Loucy (cell line): ENCODE measurements around the gene DZANK1.

Experiments
- CTCF ChIP-seq: fragments of 200-600 bp; sonication (generic); conservative IDR thresholded peaks from 2 replicates; pipeline ENCODE4 v1.5.1; 2014; ENCODE audit warnings: mild to moderate bottlenecking, antibody characterized with exemption, low read length
- EZH2phosphoT487 ChIP-seq: fragments of 200-600 bp; IDR thresholded peaks from 2 replicates; pipeline ENCODE4 v1.6.1; 2018; ENCODE audit warnings: antibody characterized with exemption, mild to moderate bottlenecking, moderate library complexity, borderline replicate concordance

GRCh38 chr20:18507218-18508191, 40.7 kb upstream of the DZANK1 start, which contains the start of gene SEC23B:
- TF ChIP-seq CTCF, result no peak
- no peak for TF ChIP-seq EZH2phosphoT487
